MCF 10A (cell line): ENCODE data around the gene ADAMTS3. TPM values are rescaled to one million over a fixed set of nuclear protein-coding genes. Genes with fewer than 3 reads are reported as not detected.

Source experiments
- BruUV-seq: library from RNA; stranded (reverse); fragments of 400-500 nt; replicated peaks from 2 replicates; lab custom pipeline; 2021; lab: Mats Ljungman, UMichigan
- CTCF ChIA-PET: fragments of 300-600 bp; sonication (Branson Sonifier 250); formaldehyde crosslinking; extraction: SDS; loops from one replicate; lab custom pipeline; 2021; ENCODE audit warnings: antibody characterized with exemption, inconsistent platforms; lab: Yijun Ruan, JAX
- POLR2A ChIA-PET: fragments of 300-600, 350-650 bp; sonication (Branson Sonifier 250); formaldehyde crosslinking; extraction: SDS; loops from one replicate; lab custom pipeline; 2020; ENCODE audit warnings: antibody characterized with exemption, inconsistent platforms; lab: Yijun Ruan, JAX
- DNase-seq: peaks from one replicate; pipeline ENCODE4 v3.0.0-alpha.2; 2018; ENCODE audit not compliant: unreplicated experiment
- H3K27ac Mint-ChIP-seq: one replicate; pipeline ENCODE4 v1.8.0; 2022; ENCODE audit warnings: mild to moderate bottlenecking, low read depth, mixed read lengths; ENCODE audit not compliant: unreplicated experiment
- H3K27me3 Mint-ChIP-seq: one replicate; pipeline ENCODE4 v1.8.0; 2022; ENCODE audit warnings: mixed read lengths; ENCODE audit not compliant: insufficient read depth, unreplicated experiment
- H3K36me3 Mint-ChIP-seq: one replicate; pipeline ENCODE4 v1.8.0; 2022; ENCODE audit warnings: mild to moderate bottlenecking, moderate library complexity, mixed read lengths; ENCODE audit not compliant: insufficient read depth, unreplicated experiment
- H3K4me1 Mint-ChIP-seq: one replicate; pipeline ENCODE4 v1.8.0; 2022; ENCODE audit warnings: mixed read lengths; ENCODE audit not compliant: insufficient read depth, unreplicated experiment
- H3K4me3 Mint-ChIP-seq: one replicate; pipeline ENCODE4 v1.8.0; 2022; ENCODE audit warnings: mild to moderate bottlenecking, moderate library complexity, mixed read lengths; ENCODE audit not compliant: unreplicated experiment
- H3K9me3 Mint-ChIP-seq: one replicate; pipeline ENCODE4 v1.8.0; 2022; ENCODE audit warnings: mixed read lengths; ENCODE audit not compliant: unreplicated experiment
- CTCF ChIP-seq: fragments of 200-600 bp; IDR thresholded peaks from one replicate; pipeline ENCODE4 v1.8.0; 2022; ENCODE audit warnings: antibody characterized with exemption, mild to moderate bottlenecking; ENCODE audit not compliant: unreplicated experiment
- intact Hi-C: fragments of 100-400 bp; cut with micrococcal nuclease; formaldehyde crosslinking; loops from 2 replicates; pipeline ENCODE4 v1.14.1; 2022
- total RNA-seq: library from RNA; stranded (reverse); gene quantifications from 2 replicates; pipeline ENCODE4 v1.2.3, GENCODE V29; 2022

ADAMTS3 gene
- total RNA-seq, 1 experiment from 2014 or later = 0.58 TPM

DNA sequence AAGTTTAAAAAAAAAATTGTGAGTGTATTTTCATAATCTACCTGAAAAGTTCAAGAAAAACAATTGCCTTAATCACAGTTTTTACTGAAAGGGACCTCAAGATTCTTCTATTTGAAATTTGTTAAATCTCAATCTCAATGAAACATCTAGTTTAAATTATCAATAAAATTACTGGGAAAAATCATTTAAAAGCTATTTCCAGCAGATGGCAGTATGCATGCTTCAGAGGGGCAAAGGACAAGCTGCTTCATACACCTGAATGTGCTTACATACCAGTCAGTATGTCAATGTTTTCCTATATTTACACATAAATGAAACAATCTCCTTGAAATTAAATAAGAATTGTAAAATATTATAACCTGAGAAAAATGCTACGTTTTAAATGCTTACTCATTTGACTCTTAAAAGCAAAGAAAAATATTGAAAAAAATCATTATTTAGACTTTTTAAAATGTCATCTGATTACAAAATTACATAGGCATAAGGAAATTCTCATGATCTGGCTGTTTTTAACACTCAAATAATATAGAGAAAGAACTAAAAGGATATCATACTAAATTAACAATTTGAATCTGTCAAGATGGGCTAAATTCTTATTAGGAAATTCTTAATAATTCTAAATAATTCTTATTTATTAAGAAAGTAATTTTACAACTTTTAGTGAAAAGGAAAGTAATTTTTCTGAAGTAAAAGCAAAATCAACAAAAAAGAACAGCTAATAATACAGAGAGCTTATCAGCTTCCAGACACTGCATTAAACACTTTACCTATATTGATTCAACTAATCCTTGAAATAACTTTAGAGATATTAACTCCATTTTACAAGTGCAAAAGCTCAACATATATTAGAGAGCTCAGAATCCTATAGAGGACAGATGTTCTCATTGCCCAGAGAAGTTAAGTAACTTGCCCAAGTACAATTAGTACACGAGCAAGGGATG is 242.1 kb downstream of the ADAMTS3 start:
- DNase-seq = peak; percentile 53
- H3K9me3 Mint-ChIP-seq = no peaks in the 10 kb centered on the region
- no peak overlapping the region for H3K27ac Mint-ChIP-seq
- no peaks in the 10 kb centered on the region for H3K4me1 Mint-ChIP-seq
- peak; percentile 53 for TF ChIP-seq CTCF
- intact Hi-C loops = loop anchor here (1.0 kb wide), 3 partner anchors 142 to 694 kb away; no protein-coding TSS in a partner anchor
- CTCF ChIA-PET = interaction anchor here (0.6 to 8.4 kb wide), 37 partner anchors 8 to 1682 kb away, joined by 3 to 164 read pairs (median 4); no protein-coding TSS in a partner anchor
- POLR2A ChIA-PET = interaction anchor here (0.7 to 1.3 kb wide), 6 partner anchors 12 to 146 kb away, joined by 3 to 4 read pairs (median 3); no protein-coding TSS in a partner anchor
- no peak overlapping the region for H3K4me3 Mint-ChIP-seq
- BruUV-seq = no TSS peak
- H3K27me3 Mint-ChIP-seq = no peaks in the 10 kb centered on the region
- no peaks in the 10 kb centered on the region for H3K36me3 Mint-ChIP-seq

GRCh38 chr4:72325215-72325614 is 243.8 kb downstream of the ADAMTS3 start:
- Mint-ChIP-seq H3K27me3 (no peaks in the 10 kb centered on the region), H3K36me3 (no peaks in the 10 kb centered on the region), H3K4me1 (no peaks in the 10 kb centered on the region), H3K9me3 (no peaks in the 10 kb centered on the region), H3K27ac (no peak overlapping the region), H3K4me3 (no peak overlapping the region)
- BruUV-seq = no TSS peak
- no peak for DNase-seq
- intact Hi-C loops = no loop called here
- ChIA-PET POLR2A (interaction anchor here (0.6 to 1.2 kb wide), 4 partner anchors 8 to 58 kb away, joined by 3 to 4 read pairs (median 3); no protein-coding TSS in a partner anchor), CTCF (interaction anchor here (0.6 to 8.4 kb wide), 17 partner anchors 8 to 707 kb away, joined by 3 to 164 read pairs (median 8); no protein-coding TSS in a partner anchor)
- TF ChIP-seq CTCF = no peak

DNA sequence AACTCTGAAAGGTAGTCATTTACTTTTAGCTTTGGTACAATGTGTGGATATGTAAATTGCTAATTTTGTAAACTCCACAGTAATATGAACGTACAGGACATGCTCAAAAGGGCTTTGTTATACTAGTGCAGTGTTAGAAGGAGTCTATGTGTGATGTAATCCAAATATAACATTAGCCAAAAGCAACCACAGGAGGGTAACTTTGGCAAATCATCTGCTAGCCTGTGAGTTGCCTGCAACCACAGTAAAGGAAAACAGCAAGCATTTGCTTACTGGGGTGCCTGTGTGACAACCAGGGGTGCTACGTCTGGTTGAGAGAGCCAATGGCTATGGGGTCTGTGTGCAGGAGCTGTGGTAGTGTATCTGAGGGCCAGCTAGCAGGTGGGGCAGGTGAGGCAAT is 245.8 kb downstream of the ADAMTS3 start:
- Mint-ChIP-seq H3K4me3 (no peak overlapping the region), H3K36me3 (no peaks in the 10 kb centered on the region), H3K4me1 (peaks cover 16% of the 10 kb centered on the region), H3K9me3 (no peaks in the 10 kb centered on the region), H3K27me3 (no peaks in the 10 kb centered on the region), H3K27ac (no peak overlapping the region)
- no TSS peak for BruUV-seq
- intact Hi-C loops = no loop called here
- POLR2A ChIA-PET = interaction anchor here (0.5 to 1.7 kb wide), 2 partner anchors 9 to 147 kb away, joined by 4 to 6 read pairs; no protein-coding TSS in a partner anchor
- no peak for TF ChIP-seq CTCF
- CTCF ChIA-PET = interaction anchor here (1.0 to 8.4 kb wide), 6 partner anchors 18 to 143 kb away, joined by 3 to 164 read pairs (median 4); no protein-coding TSS in a partner anchor
- no peak for DNase-seq
